HCT116 (cell line): ENCODE results near the gene BMP8B. TPM values are rescaled to one million over a fixed set of nuclear protein-coding genes. Genes with fewer than 3 reads are reported as not detected.

Experiments
- ATAC-seq: fragments of 200-7000 bp; cut with Tn5 transposase; 2 replicates; pipeline ENCODE4 v1.9.1; 2020; ENCODE audit warnings: mild to moderate bottlenecking, moderate library complexity
- BruUV-seq: library from RNA; stranded (reverse); fragments of 400-500 nt; replicated peaks from 2 replicates; lab custom pipeline; 2021; lab: Mats Ljungman, UMichigan
- CTCF ChIA-PET: fragments of 300-600 bp; sonication (Branson Sonifier 250); formaldehyde crosslinking; loops from one replicate; lab custom pipeline; 2021; ENCODE audit warnings: antibody characterized with exemption; lab: Charles Lee
- POLR2A ChIA-PET: fragments of 300-600, 350-600 bp; sonication (Branson Sonifier 250); formaldehyde crosslinking; loops from one replicate; lab custom pipeline; 2021; ENCODE audit warnings: antibody characterized with exemption; lab: Charles Lee
- RAD21 ChIA-PET, 2 experiments: fragments of 300-600 bp; sonication (Branson Sonifier 250); formaldehyde crosslinking; loops; one replicate each; lab custom pipeline; 2023; ENCODE audit warnings: low total read pairs in 2 of 2; ENCODE audit not compliant: uncharacterized antibody in 2 of 2, unreplicated experiment in 2 of 2, low non-redundant PET in 1 of 2; lab: Charles Lee
- DNase-seq: peaks from one replicate; pipeline ENCODE4 v3.0.0-alpha.2; 2010; ENCODE audit warnings: low read depth, low spot score
- H2AFZ ChIP-seq: fragments of 200-600 bp; shearing (Covaris generic), sonication (generic); 2 replicates; pipeline ENCODE4 v1.6.1; 2017; ENCODE audit warnings: low read depth, mixed run types, mixed read lengths, antibody characterized with exemption, low read length; ENCODE audit not compliant: poor library complexity, severe bottlenecking
- H3K27ac ChIP-seq: 2 replicates; pipeline ENCODE4 v1.5.1; 2012; ENCODE audit warnings: low read depth, low read length
- H3K27me3 ChIP-seq: fragments of 200-600 bp; sonication (generic); 2 replicates; pipeline ENCODE4 v1.6.1; 2016; ENCODE audit warnings: mixed run types, low read length, mixed read lengths; ENCODE audit not compliant: insufficient read depth
- H3K36me3 ChIP-seq, 2 experiments: fragments of 200-500 bp in 1 of 2; fragments of 200-600 bp in 1 of 2; sonication (Bioruptor generic) in 1 of 2; sonication (generic) in 1 of 2; 2 replicates each; pipeline versions ENCODE4 v1.5.1 to v1.6.1; 2014 to 2016; ENCODE audit warnings: low read length in 2 of 2, inconsistent platforms in 1 of 2, mixed read lengths in 1 of 2, mixed run types in 1 of 2; ENCODE audit not compliant: insufficient read depth in 2 of 2, control insufficient read depth in 1 of 2
- H3K4me1 ChIP-seq, 2 experiments: fragments of 200-600 bp in 1 of 2; sonication (generic) in 1 of 2; 2 replicates each; pipeline versions ENCODE4 v1.5.1 to v1.6.1; 2012 to 2017; ENCODE audit warnings: low read length in 2 of 2, inconsistent platforms in 1 of 2, mild to moderate bottlenecking in 1 of 2, mixed read lengths in 1 of 2, mixed run types in 1 of 2, moderate library complexity in 1 of 2; ENCODE audit not compliant: insufficient read depth in 2 of 2, control insufficient read depth in 1 of 2
- H3K4me2 ChIP-seq: fragments of 200-600 bp; sonication (generic); 2 replicates; pipeline ENCODE4 v1.6.1; 2017; ENCODE audit warnings: mixed run types, low read length, mixed read lengths
- H3K4me3 ChIP-seq, 2 experiments: fragments of 200-600 bp in 1 of 2; sonication (generic) in 1 of 2; replicated peaks in 1 of 2; 2 replicates each; pipeline ENCODE4 v1.5.1; 2011 to 2016; ENCODE audit warnings: low read length in 2 of 2, control low read depth in 1 of 2, low read depth in 1 of 2, mild to moderate bottlenecking in 1 of 2, mixed read lengths in 1 of 2, mixed run types in 1 of 2
- H3K79me2 ChIP-seq: fragments of 200-600 bp; sonication (generic); 2 replicates; pipeline ENCODE4 v1.6.1; 2017; ENCODE audit warnings: mild to moderate bottlenecking, mixed run types, low read length, moderate library complexity, mixed read lengths; ENCODE audit not compliant: insufficient read depth
- H3K9ac ChIP-seq: fragments of 200-600 bp; sonication (generic); 2 replicates; pipeline ENCODE4 v1.6.1; 2016; ENCODE audit warnings: low read length, mixed read lengths
- H3K9me2 ChIP-seq: fragments of 200-600 bp; sonication (generic), shearing (Covaris generic); 2 replicates; pipeline ENCODE4 v1.6.1; 2017; ENCODE audit warnings: mixed run types, mild to moderate bottlenecking, moderate library complexity; ENCODE audit not compliant: insufficient read depth
- H3K9me3 ChIP-seq, 2 experiments: fragments of 200-500 bp in 1 of 2; fragments of 200-600 bp in 1 of 2; sonication (Bioruptor generic) in 1 of 2; sonication (generic) in 1 of 2; 2 replicates each; pipeline ENCODE4 v1.6.1; 2014 to 2017; ENCODE audit warnings: low read length in 2 of 2, mixed read lengths in 2 of 2, inconsistent platforms in 1 of 2, low read depth in 1 of 2, mild to moderate bottlenecking in 1 of 2, mixed run types in 1 of 2, moderate library complexity in 1 of 2; ENCODE audit not compliant: control insufficient read depth in 1 of 2, insufficient read depth in 1 of 2
- H4K20me1 ChIP-seq: fragments of 200-600 bp; sonication (generic), shearing (Covaris generic); 2 replicates; pipeline ENCODE4 v1.6.1; 2017; ENCODE audit warnings: mixed run types, mild to moderate bottlenecking, moderate library complexity; ENCODE audit not compliant: insufficient read depth
- CBX3 ChIP-seq: IDR thresholded peaks from 2 replicates; pipeline ENCODE4 v1.6.1; 2012; ENCODE audit warnings: low read depth
- CEBPB ChIP-seq: IDR thresholded peaks from 2 replicates; pipeline ENCODE4 v1.6.1; 2012; ENCODE audit warnings: low read depth
- CTCF ChIP-seq, 3 experiments: fragments of 200-600 bp in 1 of 3; sonication (generic) in 1 of 3; IDR thresholded peaks in 2 of 3; conservative IDR thresholded peaks in 1 of 3; 2 replicates each; pipeline ENCODE4 v1.5.1; 2012 to 2017; ENCODE audit warnings: low read depth in 2 of 3, low read length in 2 of 3, antibody characterized with exemption in 1 of 3, borderline replicate concordance in 1 of 3, control low read depth in 1 of 3, mild to moderate bottlenecking in 1 of 3, mixed read lengths in 1 of 3, mixed run types in 1 of 3, moderate library complexity in 1 of 3; ENCODE audit not compliant: insufficient read depth in 1 of 3
- ELF1 ChIP-seq: IDR thresholded peaks from 2 replicates; pipeline ENCODE4 v1.6.1; 2012; ENCODE audit warnings: low read depth, borderline replicate concordance
- EZH2 ChIP-seq: fragments of 200-600 bp; sonication (generic); IDR thresholded peaks from 2 replicates; pipeline ENCODE4 v1.6.1; 2017; ENCODE audit warnings: antibody characterized with exemption, mixed run types
- EZH2phosphoT487 ChIP-seq: fragments of 200-600 bp; IDR thresholded peaks from 2 replicates; pipeline ENCODE4 v1.6.1; 2018; ENCODE audit warnings: antibody characterized with exemption, borderline replicate concordance
- FOSL1 ChIP-seq: IDR thresholded peaks from 2 replicates; pipeline ENCODE4 v1.6.1; 2012; ENCODE audit warnings: low read depth
- JUND ChIP-seq: IDR thresholded peaks from 2 replicates; pipeline ENCODE4 v1.6.1; 2012
- MAX ChIP-seq: IDR thresholded peaks from 2 replicates; pipeline ENCODE4 v1.6.1; 2012
- POLR2A ChIP-seq: IDR thresholded peaks from 2 replicates; pipeline ENCODE4 v1.7.0; 2011; ENCODE audit warnings: borderline replicate concordance; ENCODE audit not compliant: insufficient read depth, insufficient read length; ENCODE audit errors: extremely low read depth
- POLR2AphosphoS5 ChIP-seq: IDR thresholded peaks from 2 replicates; pipeline ENCODE4 v1.6.1; 2011; ENCODE audit warnings: mild to moderate bottlenecking, low read depth, low read length, moderate library complexity
- RAD21 ChIP-seq: IDR thresholded peaks from 2 replicates; pipeline ENCODE4 v1.6.1; 2012; ENCODE audit warnings: low read depth, mild to moderate bottlenecking
- REST ChIP-seq: IDR thresholded peaks from 2 replicates; pipeline ENCODE4 v1.6.1; 2012; ENCODE audit warnings: low read depth
- TCF7L2 ChIP-seq: IDR thresholded peaks from 2 replicates; pipeline ENCODE4 v1.7.0; 2011; ENCODE audit warnings: borderline replicate concordance, inconsistent platforms; ENCODE audit not compliant: insufficient read depth, insufficient read length; ENCODE audit errors: extremely low read depth
- YY1 ChIP-seq: IDR thresholded peaks from 2 replicates; pipeline ENCODE4 v1.6.1; 2011; ENCODE audit warnings: low read length, low read depth, moderate library complexity, mild to moderate bottlenecking; ENCODE audit not compliant: insufficient replicate concordance; ENCODE audit errors: extremely low read depth
- ZBTB33 ChIP-seq: IDR thresholded peaks from 2 replicates; pipeline ENCODE4 v1.6.1; 2011; ENCODE audit warnings: mild to moderate bottlenecking, low read length, moderate library complexity; ENCODE audit not compliant: insufficient replicate concordance; ENCODE audit errors: extremely low read depth
- ZFX ChIP-seq: fragments of 450-650 bp; IDR thresholded peaks from 2 replicates; pipeline ENCODE4 v1.6.1; 2017
- ZNF274 ChIP-seq: fragments of 200-500 bp; sonication (Bioruptor generic); IDR thresholded peaks from 2 replicates; pipeline ENCODE4 v1.6.1; 2014; ENCODE audit warnings: mild to moderate bottlenecking, low read depth, low read length, inconsistent platforms
- intact Hi-C: fragments of 100-400 bp; cut with micrococcal nuclease; formaldehyde crosslinking; loops from 2 replicates; pipeline ENCODE4 v1.10.0; 2022
- total RNA-seq: library from RNA; stranded (reverse); gene quantifications from one replicate; pipeline ENCODE4 v1.2.1, GENCODE V29; 2021; ENCODE audit not compliant: unreplicated experiment

Gene BMP8B
- total RNA-seq, 1 experiment from 2014 or later: 9.5 TPM

- BruUV-seq: no TSS peak
- RAD21 ChIA-PET: interaction anchor here in 1 of 2 experiments (0.7 kb wide), 1 partner anchor 177 kb away, joined by 3 read pairs; no protein-coding TSS in a partner anchor
- POLR2A ChIA-PET: interaction anchor here (0.9 to 1.7 kb wide), 3 partner anchors 10 to 132 kb away, joined by 3 to 4 read pairs (median 4); partner anchors contain the start of gene HEYL
- Histone ChIP-seq H4K20me1 (no peaks in the 10 kb centered on the region), H3K9me2 (no peaks in the 10 kb centered on the region), H3K36me3 (peaks cover 21 to 29% of the 10 kb centered on the region in 2 experiments), H3K4me3 (peak within 1 kb of the TSS; percentile 95 to 98), H3K4me1 (peaks cover 7 to 18% of the 10 kb centered on the region in 2 experiments; a peak in 3 of 4 replicates), H3K9me3 (no peaks in the 10 kb centered on the region), H3K4me2 (peak within 1 kb of the TSS; percentile 87), H3K27me3 (no peaks in the 10 kb centered on the region), H2AFZ (peak within 1 kb of the TSS; percentile 75), H3K79me2 (peaks cover 34% of the 10 kb centered on the region), H3K27ac (peak within 1 kb of the TSS; percentile 53), H3K9ac (peak within 1 kb of the TSS; percentile 96)
- CTCF ChIA-PET: interaction anchor here (0.8 to 3.4 kb wide), 2 partner anchors 80 to 132 kb away, joined by 4 to 11 read pairs; no protein-coding TSS in a partner anchor
- peak; percentile 91 for DNase-seq
- intact Hi-C loops: no loop called here
- peak; percentile 99 for ATAC-seq
- TF ChIP-seq MAX (peak; percentile 97), ZBTB33 (peak; percentile 53), EZH2 (no peak), CEBPB (no peak), ZNF274 (no peak), JUND (no peak), TCF7L2 (no peak), EZH2phosphoT487 (no peak), POLR2A (peak; percentile 64), YY1 (peak; percentile 95), RAD21 (no peak), ZFX (no peak), CBX3 (peak; percentile 89), ELF1 (no peak), POLR2AphosphoS5 (peak; percentile 84), CTCF (IDR thresholded peaks at IDR 0.05 in 2 of 3, conservative IDR thresholded peaks at IDR 0.05 in 1 of 3; ENCODE audit: borderline replicate concordance in 1 of 3, insufficient read depth in 1 of 3, low read depth in 2 of 3, low read length in 2 of 3) (no peak), FOSL1 (no peak), REST (no peak)
Observed at GRCh38 chr1:39738622-39739366, 49.9 kb downstream of the BMP8B start, which contains the start of gene PPIE. Gene PPIE (plus strand): TSS chr1:39738882. CDS start chr1:39738901, 19 bp downstream.
